ENCODE results near the gene PLB1. TPM values are rescaled to one million over a fixed set of nuclear protein-coding genes. Genes with fewer than 3 reads are reported as not detected.
A peak's percentile ranks its signal among the peaks of the same experiment; 100 is the strongest.

Gene PLB1
- total RNA-seq, 4 donors from 2014 or later: 1.1 to 6.5 (median 2.3) TPM

GRCh38 chr2:28674713-28675068, 178.8 kb downstream of the PLB1 start:
- no peak for TF ChIP-seq POLR2A (IDR thresholded peaks at IDR 0.05)
- TF ChIP-seq, protein P1, sequence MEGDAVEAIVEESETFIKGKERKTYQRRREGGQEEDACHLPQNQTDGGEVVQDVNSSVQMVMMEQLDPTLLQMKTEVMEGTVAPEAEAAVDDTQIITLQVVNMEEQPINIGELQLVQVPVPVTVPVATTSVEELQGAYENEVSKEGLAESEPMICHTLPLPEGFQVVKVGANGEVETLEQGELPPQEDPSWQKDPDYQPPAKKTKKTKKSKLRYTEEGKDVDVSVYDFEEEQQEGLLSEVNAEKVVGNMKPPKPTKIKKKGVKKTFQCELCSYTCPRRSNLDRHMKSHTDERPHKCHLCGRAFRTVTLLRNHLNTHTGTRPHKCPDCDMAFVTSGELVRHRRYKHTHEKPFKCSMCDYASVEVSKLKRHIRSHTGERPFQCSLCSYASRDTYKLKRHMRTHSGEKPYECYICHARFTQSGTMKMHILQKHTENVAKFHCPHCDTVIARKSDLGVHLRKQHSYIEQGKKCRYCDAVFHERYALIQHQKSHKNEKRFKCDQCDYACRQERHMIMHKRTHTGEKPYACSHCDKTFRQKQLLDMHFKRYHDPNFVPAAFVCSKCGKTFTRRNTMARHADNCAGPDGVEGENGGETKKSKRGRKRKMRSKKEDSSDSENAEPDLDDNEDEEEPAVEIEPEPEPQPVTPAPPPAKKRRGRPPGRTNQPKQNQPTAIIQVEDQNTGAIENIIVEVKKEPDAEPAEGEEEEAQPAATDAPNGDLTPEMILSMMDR (IDR thresholded peaks at IDR 0.05): no peak
- no peaks in the 10 kb centered on the region for H3K36me3 ChIP-seq
- WGBS, 2 donors: 54 to 85% methylated on average over 1 of the region's 1 CpG
- intact Hi-C loops (cut with DNase I): no loop called here
- no peak overlapping the region for H3K4me3 ChIP-seq
- H3K9me3 ChIP-seq: peaks cover 0 to 3% (median 0%) of the 10 kb centered on the region in 3 donors
- H3K4me1 ChIP-seq: no peaks in the 10 kb centered on the region
- peak overlapping the region in 1 of 4 donors; percentile 14 for H3K27ac ChIP-seq
- no peak for DNase-seq
- no peaks in the 10 kb centered on the region for H3K27me3 ChIP-seq

DNA sequence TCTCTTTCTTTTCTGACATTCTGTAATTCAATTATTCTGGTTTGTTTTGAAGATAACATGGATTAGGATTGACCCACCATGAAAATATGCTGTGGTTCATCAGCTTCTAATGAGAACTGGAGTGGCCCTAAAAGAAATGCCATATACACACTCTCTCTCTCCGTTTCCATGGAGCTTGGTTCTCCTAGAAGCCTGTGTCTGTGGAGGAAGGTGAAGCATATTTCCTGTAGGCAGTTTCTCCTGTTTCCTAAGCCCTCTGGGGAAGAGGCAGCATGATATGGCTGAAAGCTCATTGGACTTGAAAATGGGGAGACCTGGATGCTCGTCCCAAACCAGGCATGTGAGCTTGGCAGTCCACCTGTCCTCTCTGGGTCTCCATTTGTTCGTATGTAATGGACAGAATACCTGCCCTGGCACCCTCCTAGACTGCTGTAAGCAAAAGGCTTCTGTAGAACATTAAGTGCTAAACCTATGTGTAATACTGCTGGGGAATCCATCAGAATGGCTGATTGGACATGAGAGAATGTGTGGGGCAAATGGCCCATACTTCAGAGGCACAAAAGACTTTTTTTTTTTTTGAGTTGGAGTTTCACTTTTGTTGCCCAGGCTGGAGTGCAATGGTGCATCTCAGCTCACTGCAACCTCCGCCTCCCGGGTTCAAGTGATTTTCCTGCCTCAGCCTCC, 180.4 kb downstream of the PLB1 start:
- Histone ChIP-seq H3K9me3 (peaks cover 0 to 3% (median 0%) of the 10 kb centered on the region in 3 donors), H3K4me3 (no peak overlapping the region), H3K36me3 (no peaks in the 10 kb centered on the region), H3K27me3 (no peaks in the 10 kb centered on the region), H3K27ac (no peak overlapping the region), H3K4me1 (peaks cover 5 to 11% (median 7%) of the 10 kb centered on the region in 3 donors)
- 83 to 94% methylated on average over 5 of the region's 5 CpGs for WGBS, 2 donors
- intact Hi-C loops (cut with DNase I): no loop called here
- no peak for DNase-seq
- TF ChIP-seq, protein P1 (IDR thresholded peaks at IDR 0.05): no peak
- no peak for TF ChIP-seq POLR2A (IDR thresholded peaks at IDR 0.05)

GRCh38 chr2:28678175-28678855, 182.5 kb downstream of the PLB1 start:
- peak overlapping the region in 1 of 4 donors; percentile 11 for H3K27ac ChIP-seq
- intact Hi-C loops (cut with DNase I): no loop called here
- peaks cover 5 to 30% (median 14%) of the 10 kb centered on the region in 3 donors for H3K4me1 ChIP-seq
- DNase-seq: no peak
- H3K36me3 ChIP-seq: no peaks in the 10 kb centered on the region
- no peaks in the 10 kb centered on the region for H3K27me3 ChIP-seq
- H3K9me3 ChIP-seq: peaks cover 0 to under 1% (median 0%) of the 10 kb centered on the region in 3 donors
- no peak overlapping the region for H3K4me3 ChIP-seq
- TF ChIP-seq, protein P1 (IDR thresholded peaks at IDR 0.05): no peak
- TF ChIP-seq POLR2A (IDR thresholded peaks at IDR 0.05): no peak
- WGBS, 2 donors: 77 to 86% methylated on average over 8 to 10 of the region's 11 CpGs

DNA sequence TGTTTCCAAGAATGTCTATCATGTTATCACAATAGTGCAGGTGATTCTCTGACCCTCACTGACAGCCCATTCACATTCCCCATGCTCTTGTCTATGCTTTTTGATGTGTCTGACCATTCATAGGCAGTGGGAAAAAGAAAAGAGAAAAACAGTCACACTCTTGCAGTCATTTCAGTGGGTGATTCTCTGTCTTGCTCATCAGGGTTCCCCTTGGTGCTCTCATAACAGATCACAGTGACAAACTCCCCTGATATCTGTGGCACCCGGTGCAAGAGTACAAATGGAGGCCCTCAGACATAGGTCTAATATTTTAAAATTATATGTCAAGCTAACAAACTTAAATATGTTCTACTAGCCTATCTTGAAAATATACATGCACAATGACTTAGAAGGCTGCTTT, 183.1 kb downstream of the PLB1 start:
- H3K27ac ChIP-seq: peak overlapping the region in 1 of 4 donors; percentile 11
- peaks cover 5 to 36% (median 19%) of the 10 kb centered on the region in 3 donors for H3K4me1 ChIP-seq
- no peaks in the 10 kb centered on the region for H3K9me3 ChIP-seq
- no peaks in the 10 kb centered on the region for H3K27me3 ChIP-seq
- 67 to 86% methylated on average over 1 of the region's 1 CpG for WGBS, 2 donors
- H3K36me3 ChIP-seq: no peaks in the 10 kb centered on the region
- intact Hi-C loops (cut with DNase I): no loop called here
- no peak for TF ChIP-seq POLR2A (IDR thresholded peaks at IDR 0.05)
- TF ChIP-seq, protein P1 (IDR thresholded peaks at IDR 0.05): no peak
- DNase-seq: no peak
- no peak overlapping the region for H3K4me3 ChIP-seq

DNA sequence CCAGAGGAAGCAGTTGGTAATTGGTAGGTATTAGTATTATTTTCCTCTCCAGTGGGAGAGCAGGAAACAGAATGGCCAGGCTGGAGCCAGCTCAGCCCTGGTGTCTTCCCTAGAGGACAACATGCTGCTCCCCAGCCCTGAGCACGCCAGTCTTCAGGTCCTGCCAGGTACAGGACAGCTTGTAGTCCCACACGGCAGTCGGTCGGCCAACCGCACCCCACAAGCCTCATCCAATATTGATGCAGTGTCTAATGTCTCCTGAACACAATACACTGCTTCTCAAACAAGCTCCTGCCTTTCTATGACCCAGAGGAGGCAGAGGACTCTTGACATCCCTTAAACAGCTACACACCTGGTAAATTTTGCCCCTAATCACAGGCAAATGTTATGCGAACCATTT, 184.8 kb downstream of the PLB1 start:
- DNase-seq: no peak
- Histone ChIP-seq H3K27me3 (no peaks in the 10 kb centered on the region), H3K4me1 (peaks cover 5 to 36% (median 19%) of the 10 kb centered on the region in 3 donors), H3K27ac (peak overlapping the region in 3 of 4 donors; percentile 48 to 69 (median 62)), H3K4me3 (no peak overlapping the region), H3K9me3 (no peaks in the 10 kb centered on the region), H3K36me3 (no peaks in the 10 kb centered on the region)
- TF ChIP-seq, protein P1 (IDR thresholded peaks at IDR 0.05): no peak
- TF ChIP-seq POLR2A (IDR thresholded peaks at IDR 0.05): no peak
- 61 to 69% methylated on average over 6 of the region's 6 CpGs for WGBS, 2 donors
- intact Hi-C loops (cut with DNase I): no loop called here

All from esophagus squamous epithelium (tissue), 5 donors.